Caco-2 (cell line): ENCODE data around the gene NUBPL. TPM values are rescaled to one million over a fixed set of nuclear protein-coding genes. Genes with fewer than 3 reads are reported as not detected.

Experiments used
- BruUV-seq: library from RNA; stranded (reverse); fragments of 400-500 nt; replicated peaks from 2 replicates; lab custom pipeline; 2021; lab: Mats Ljungman, UMichigan
- CTCF ChIA-PET: fragments of 300-600 bp; sonication (Branson Sonifier 250); formaldehyde crosslinking; loops from one replicate; lab custom pipeline; 2022; ENCODE audit warnings: antibody characterized with exemption; lab: Charles Lee
- POLR2A ChIA-PET: fragments of 300-600 bp; sonication (Branson Sonifier 250); formaldehyde crosslinking; loops from one replicate; lab custom pipeline; 2022; ENCODE audit warnings: antibody characterized with exemption; lab: Charles Lee
- DNase-seq, 2 experiments: peaks; one replicate each; pipeline versions ENCODE4 v3.0.0 to v3.0.0-alpha.2; 2020 to 2022
- H3K27me3 ChIP-seq: replicated peaks from 2 replicates; pipeline ENCODE4 v1.6.0; 2011; ENCODE audit warnings: low read length; ENCODE audit not compliant: control insufficient read depth, insufficient read depth
- H3K36me3 ChIP-seq: 2 replicates; pipeline ENCODE4 v1.5.1; 2011; ENCODE audit warnings: low read length; ENCODE audit not compliant: control insufficient read depth, insufficient read depth
- H3K4me1 ChIP-seq: fragments of 250-450 bp; sonication (Bioruptor Pico); 2 replicates; pipeline ENCODE4 v1.5.1; 2020; ENCODE audit warnings: mild to moderate bottlenecking
- H3K4me3 ChIP-seq: 2 replicates; pipeline ENCODE4 v1.5.1; 2011; ENCODE audit warnings: low read depth, mild to moderate bottlenecking, control low read depth, low read length
- H3K9me3 ChIP-seq: fragments of 250-450 bp; sonication (Bioruptor Pico); 2 replicates; pipeline ENCODE4 v1.5.1; 2020; ENCODE audit warnings: mild to moderate bottlenecking, moderate library complexity
- H3K27ac Mint-ChIP-seq: one replicate; pipeline ENCODE4 v1.8.0; 2022; ENCODE audit warnings: mixed read lengths; ENCODE audit not compliant: unreplicated experiment
- H3K27me3 Mint-ChIP-seq: one replicate; pipeline ENCODE4 v1.8.0; 2022; ENCODE audit warnings: mixed read lengths; ENCODE audit not compliant: insufficient read depth, unreplicated experiment
- H3K36me3 Mint-ChIP-seq: one replicate; pipeline ENCODE4 v1.8.0; 2022; ENCODE audit warnings: mild to moderate bottlenecking, mixed read lengths; ENCODE audit not compliant: insufficient read depth, unreplicated experiment
- H3K4me1 Mint-ChIP-seq: one replicate; pipeline ENCODE4 v1.8.0; 2022; ENCODE audit warnings: low read depth, mixed read lengths; ENCODE audit not compliant: unreplicated experiment
- H3K4me3 Mint-ChIP-seq: one replicate; pipeline ENCODE4 v1.8.0; 2022; ENCODE audit warnings: mild to moderate bottlenecking, moderate library complexity, mixed read lengths; ENCODE audit not compliant: unreplicated experiment
- H3K9me3 Mint-ChIP-seq: one replicate; pipeline ENCODE4 v1.8.0; 2022; ENCODE audit warnings: mixed read lengths; ENCODE audit not compliant: unreplicated experiment
- intact Hi-C: fragments of 100-400 bp; cut with micrococcal nuclease; formaldehyde crosslinking; loops from one replicate; pipeline ENCODE4 v1.10.0; 2022; ENCODE audit not compliant: unreplicated experiment
- total RNA-seq: library from RNA; stranded (reverse); gene quantifications from 2 replicates; pipeline ENCODE4 v1.2.3, GENCODE V29; 2022
- TF ChIP-seq, protein P1 (sequence below), 2 experiments: fragments of 200-600 bp in 1 of 2; IDR thresholded peaks; 1 replicate in 1 of 2; 2 replicates in 1 of 2; pipeline versions ENCODE4 v1.5.1 to v1.8.0; 2011 to 2022; ENCODE audit warnings: antibody characterized with exemption in 1 of 2, control low read depth in 1 of 2, inconsistent platforms in 1 of 2, low read depth in 1 of 2, low read length in 1 of 2, mild to moderate bottlenecking in 1 of 2, moderate library complexity in 1 of 2; ENCODE audit not compliant: insufficient read depth in 1 of 2, severe bottlenecking in 1 of 2, unreplicated experiment in 1 of 2

The NUBPL gene
- total RNA-seq, 1 experiment from 2014 or later = 13.9 TPM

DNA sequence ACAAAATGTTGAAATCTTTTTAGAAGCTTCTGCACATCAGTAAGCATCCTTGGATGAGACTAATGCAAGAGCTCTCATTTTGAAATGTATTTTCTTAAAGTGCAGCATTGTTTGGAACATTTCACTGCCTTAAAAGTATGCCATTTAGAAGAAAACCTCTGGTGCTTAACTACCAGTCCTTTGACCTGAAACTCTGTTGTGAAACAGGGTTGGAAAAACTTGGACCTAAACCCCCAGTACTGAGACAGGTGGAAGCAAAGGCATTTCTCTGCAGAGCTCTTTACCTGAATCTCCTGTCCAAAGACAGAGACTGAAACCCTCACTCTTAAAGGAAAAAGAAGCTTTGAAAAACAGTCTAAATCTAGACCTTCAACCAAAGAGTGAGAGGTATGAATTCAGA is 207.2 kb downstream of the NUBPL start:
- POLR2A ChIA-PET = interaction anchor here (0.5 to 0.7 kb wide), 2 partner anchors 47 to 311 kb away, joined by 4 read pairs; partner anchors contain the start of gene DTD2
- no TSS peak for BruUV-seq
- TF ChIP-seq, protein P1, sequence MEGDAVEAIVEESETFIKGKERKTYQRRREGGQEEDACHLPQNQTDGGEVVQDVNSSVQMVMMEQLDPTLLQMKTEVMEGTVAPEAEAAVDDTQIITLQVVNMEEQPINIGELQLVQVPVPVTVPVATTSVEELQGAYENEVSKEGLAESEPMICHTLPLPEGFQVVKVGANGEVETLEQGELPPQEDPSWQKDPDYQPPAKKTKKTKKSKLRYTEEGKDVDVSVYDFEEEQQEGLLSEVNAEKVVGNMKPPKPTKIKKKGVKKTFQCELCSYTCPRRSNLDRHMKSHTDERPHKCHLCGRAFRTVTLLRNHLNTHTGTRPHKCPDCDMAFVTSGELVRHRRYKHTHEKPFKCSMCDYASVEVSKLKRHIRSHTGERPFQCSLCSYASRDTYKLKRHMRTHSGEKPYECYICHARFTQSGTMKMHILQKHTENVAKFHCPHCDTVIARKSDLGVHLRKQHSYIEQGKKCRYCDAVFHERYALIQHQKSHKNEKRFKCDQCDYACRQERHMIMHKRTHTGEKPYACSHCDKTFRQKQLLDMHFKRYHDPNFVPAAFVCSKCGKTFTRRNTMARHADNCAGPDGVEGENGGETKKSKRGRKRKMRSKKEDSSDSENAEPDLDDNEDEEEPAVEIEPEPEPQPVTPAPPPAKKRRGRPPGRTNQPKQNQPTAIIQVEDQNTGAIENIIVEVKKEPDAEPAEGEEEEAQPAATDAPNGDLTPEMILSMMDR (IDR thresholded peaks at IDR 0.05; ENCODE audit: insufficient read depth in 1 of 2, low read depth in 1 of 2, low read length in 1 of 2, severe bottlenecking in 1 of 2, unreplicated experiment in 1 of 2) = no peak

DNA sequence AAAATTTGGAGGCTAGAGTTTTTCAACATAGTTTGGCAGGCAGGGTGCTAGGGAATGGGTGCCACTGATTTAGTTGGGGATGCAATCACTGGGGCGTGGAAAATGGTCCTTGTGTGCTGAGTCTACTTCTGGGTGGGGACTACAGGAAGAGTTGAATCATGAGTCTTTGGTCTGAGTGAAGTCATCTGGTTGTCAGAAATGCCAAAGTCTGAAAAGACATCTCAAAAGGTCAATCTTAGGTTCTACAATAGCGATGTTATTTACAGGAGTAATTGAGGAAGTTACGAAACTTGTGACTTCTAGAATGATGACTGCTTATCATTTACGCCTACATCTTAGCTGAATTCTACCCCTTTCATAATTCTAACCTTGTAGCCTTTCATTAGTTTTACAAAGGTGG is 209.1 kb downstream of the NUBPL start:
- ChIA-PET POLR2A (no interaction called here), CTCF (no interaction called here)
- H3K9me3 Mint-ChIP-seq = no peaks in the 10 kb centered on the region
- TF ChIP-seq, protein P1 (IDR thresholded peaks at IDR 0.05; ENCODE audit: insufficient read depth in 1 of 2, low read depth in 1 of 2, low read length in 1 of 2, severe bottlenecking in 1 of 2, unreplicated experiment in 1 of 2) = no peak
- H3K36me3 Mint-ChIP-seq = no peaks in the 10 kb centered on the region
- Histone ChIP-seq H3K27me3 (no peaks in the 10 kb centered on the region), H3K4me1 (no peaks in the 10 kb centered on the region), H3K4me3 (no peak overlapping the region), H3K9me3 (no peaks in the 10 kb centered on the region), H3K36me3 (no peaks in the 10 kb centered on the region)
- no TSS peak for BruUV-seq
- H3K4me1 Mint-ChIP-seq = no peaks in the 10 kb centered on the region
- H3K27ac Mint-ChIP-seq = no peak overlapping the region
- no peak for DNase-seq
- no peaks in the 10 kb centered on the region for H3K27me3 Mint-ChIP-seq
- no peak overlapping the region for H3K4me3 Mint-ChIP-seq
- intact Hi-C loops = no loop called here

More for the DNA sequence above, 207.2 kb downstream of the NUBPL start:
- no peaks in the 10 kb centered on the region for H3K4me1 ChIP-seq
- no peaks in the 10 kb centered on the region for H3K4me1 Mint-ChIP-seq
- H3K27ac Mint-ChIP-seq = no peak overlapping the region
- no peak overlapping the region for H3K4me3 ChIP-seq
- no peak for DNase-seq
- H3K4me3 Mint-ChIP-seq = no peak overlapping the region
- CTCF ChIA-PET = no interaction called here
- H3K27me3 ChIP-seq = no peaks in the 10 kb centered on the region
- no peaks in the 10 kb centered on the region for H3K27me3 Mint-ChIP-seq
- H3K36me3 ChIP-seq = no peaks in the 10 kb centered on the region
- intact Hi-C loops = no loop called here
- H3K36me3 Mint-ChIP-seq = no peaks in the 10 kb centered on the region
- no peaks in the 10 kb centered on the region for H3K9me3 ChIP-seq
- no peaks in the 10 kb centered on the region for H3K9me3 Mint-ChIP-seq

DNA sequence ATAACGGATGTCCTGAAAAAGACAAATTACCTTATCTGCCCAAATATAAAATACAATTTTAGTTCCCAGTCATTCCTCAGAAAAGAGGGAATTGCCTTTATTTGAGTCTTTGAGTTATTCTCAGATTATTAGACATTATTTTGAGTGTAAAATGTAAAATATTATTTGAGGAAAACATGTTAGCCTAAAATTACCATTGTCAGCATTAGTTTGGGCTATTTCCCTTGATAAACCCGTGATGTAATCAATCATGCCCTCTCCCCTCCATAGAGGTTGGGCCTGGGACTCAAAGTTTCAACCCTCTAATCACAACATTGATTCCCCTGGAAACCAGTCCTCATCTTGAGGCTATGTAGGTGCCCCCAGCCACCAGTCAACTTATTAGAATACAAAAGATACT is 213.4 kb downstream of the NUBPL start:
- ChIA-PET POLR2A (no interaction called here), CTCF (no interaction called here)
- H3K9me3 ChIP-seq = no peaks in the 10 kb centered on the region
- no peak for DNase-seq
- TF ChIP-seq, protein P1 (IDR thresholded peaks at IDR 0.05; ENCODE audit: insufficient read depth in 1 of 2, low read depth in 1 of 2, low read length in 1 of 2, severe bottlenecking in 1 of 2, unreplicated experiment in 1 of 2) = no peak
- no TSS peak for BruUV-seq
- no peaks in the 10 kb centered on the region for H3K36me3 ChIP-seq
- no peak overlapping the region for H3K4me3 ChIP-seq
- no peaks in the 10 kb centered on the region for H3K4me1 Mint-ChIP-seq
- no peaks in the 10 kb centered on the region for H3K4me1 ChIP-seq
- no peaks in the 10 kb centered on the region for H3K36me3 Mint-ChIP-seq
- intact Hi-C loops = no loop called here
- H3K9me3 Mint-ChIP-seq = peaks cover 13% of the 10 kb centered on the region
- H3K4me3 Mint-ChIP-seq = no peak overlapping the region
- H3K27me3 Mint-ChIP-seq = no peaks in the 10 kb centered on the region
- H3K27ac Mint-ChIP-seq = no peak overlapping the region
- H3K27me3 ChIP-seq = no peaks in the 10 kb centered on the region
